GM12891 (cell line): Measurements from ENCODE around the gene CDH22.

ENCODE experiments used
- DNase-seq: peaks from one replicate; pipeline ENCODE4 v3.0.0; 2011; ENCODE audit warnings: low spot score; ENCODE audit not compliant: insufficient read length
- FAIRE-seq: peaks from 2 replicates; lab custom pipeline; 2011; peaks lifted over from hg19 to GRCh38; lab: Jason Lieb, UNC
- PAX5 ChIP-seq: IDR thresholded peaks from 2 replicates; pipeline ENCODE4 v1.6.1; 2011; ENCODE audit warnings: low read length, moderate library complexity, mild to moderate bottlenecking; ENCODE audit not compliant: insufficient read depth, severe bottlenecking
- POLR2A ChIP-seq: IDR thresholded peaks from 2 replicates; pipeline ENCODE4 v1.6.1; 2011; ENCODE audit warnings: low read depth, low read length, control low read depth
- POLR2AphosphoS5 ChIP-seq: IDR thresholded peaks from 2 replicates; pipeline ENCODE4 v1.6.1; 2011; ENCODE audit warnings: low read depth, low read length, control low read depth
- POU2F2 ChIP-seq: IDR thresholded peaks from 2 replicates; pipeline ENCODE4 v1.6.1; 2011; ENCODE audit warnings: low read depth, mild to moderate bottlenecking, control low read depth, low read length, moderate library complexity
- SPI1 ChIP-seq: IDR thresholded peaks from 2 replicates; pipeline ENCODE4 v1.6.1; 2011; ENCODE audit warnings: low read depth, low read length, control low read depth
- TAF1 ChIP-seq: IDR thresholded peaks from 2 replicates; pipeline ENCODE4 v1.6.1; 2011; ENCODE audit warnings: low read depth, low read length, control low read depth

CDH22 gene

GRCh38 chr20:46233701-46234100 lies 74.6 kb downstream of the CDH22 start:
- TF ChIP-seq POLR2A, result no peak
- TF ChIP-seq TAF1, result no peak
- TF ChIP-seq POLR2AphosphoS5, result no peak
- DNase-seq (no peak), FAIRE-seq (no peak)

- TF ChIP-seq POLR2A (no peak), TAF1 (no peak), POLR2AphosphoS5 (no peak), POU2F2 (no peak)
- DNase-seq (no peak), FAIRE-seq (no peak)
Measured at GRCh38 chr20:46232539-46232938, 75.8 kb downstream of the CDH22 start.

- TF ChIP-seq PAX5 (no peak), SPI1 (no peak), POLR2AphosphoS5 (no peak), POU2F2 (no peak), POLR2A (no peak), TAF1 (no peak)
- DNase-seq, result no peak
- FAIRE-seq, result no peak
Measured at GRCh38 chr20:46230801-46231282, 77.5 kb downstream of the CDH22 start.

GRCh38 chr20:46230106-46230491 lies 78.2 kb downstream of the CDH22 start:
- no peak for TF ChIP-seq TAF1
- TF ChIP-seq SPI1, result no peak
- no peak for TF ChIP-seq POLR2A
- no peak for TF ChIP-seq PAX5
- TF ChIP-seq POLR2AphosphoS5, result no peak
- TF ChIP-seq POU2F2, result no peak
- no peak for FAIRE-seq
- no peak for DNase-seq

GRCh38 chr20:46229478-46230105 lies 78.7 kb downstream of the CDH22 start:
- DNase-seq (no peak), FAIRE-seq (no peak)
- TF ChIP-seq POLR2AphosphoS5 (no peak), SPI1 (no peak), POLR2A (no peak), PAX5 (no peak), TAF1 (no peak)

- no peak for TF ChIP-seq POLR2AphosphoS5
- no peak for TF ChIP-seq SPI1
- no peak for TF ChIP-seq TAF1
- no peak for TF ChIP-seq POLR2A
- TF ChIP-seq POU2F2, result no peak
- TF ChIP-seq PAX5, result no peak
- FAIRE-seq (no peak), DNase-seq (no peak)
Measured at GRCh38 chr20:46228670-46229069, 79.6 kb downstream of the CDH22 start.

GRCh38 chr20:46227272-46227767 lies 81.0 kb downstream of the CDH22 start:
- no peak for TF ChIP-seq POU2F2
- no peak for TF ChIP-seq POLR2AphosphoS5
- no peak for TF ChIP-seq PAX5
- no peak for TF ChIP-seq TAF1
- no peak for TF ChIP-seq SPI1
- no peak for TF ChIP-seq POLR2A
- FAIRE-seq (no peak), DNase-seq (no peak)

GRCh38 chr20:46226602-46227001 lies 81.7 kb downstream of the CDH22 start:
- TF ChIP-seq SPI1, result no peak
- FAIRE-seq, result no peak
- no peak for DNase-seq

GRCh38 chr20:46222521-46223007 lies 85.7 kb downstream of the CDH22 start:
- TF ChIP-seq POLR2AphosphoS5 (no peak), TAF1 (no peak), PAX5 (no peak), POLR2A (no peak)
- DNase-seq (no peak), FAIRE-seq (no peak)

- TF ChIP-seq SPI1, result no peak
- TF ChIP-seq POLR2AphosphoS5, result no peak
- TF ChIP-seq POLR2A, result no peak
- TF ChIP-seq TAF1, result no peak
- FAIRE-seq (no peak), DNase-seq (no peak)
Measured at GRCh38 chr20:46221256-46221833, 87.0 kb downstream of the CDH22 start.
